Activated naive CD4-positive, alpha-beta T cell treated with anti-CD3 and anti-CD28 coated beads, Interleukin-2, amount 50 U/mL, for 24 hours (primary cell): Measurements from ENCODE around the gene MGAT5.
"Not testable (repeated sequence)": the region's sequence is repeated elsewhere in the genome, so short reads cannot be mapped to it uniquely, and the experiment has no call there.

Experiments
- H3K27ac Mint-ChIP-seq: one replicate; pipeline ENCODE4 v1.8.0; 2021; ENCODE audit warnings: mild to moderate bottlenecking, mixed read lengths
- H3K27me3 Mint-ChIP-seq: one replicate; pipeline ENCODE4 v1.8.0; 2021; ENCODE audit warnings: mixed read lengths
- H3K36me3 Mint-ChIP-seq: one replicate; pipeline ENCODE4 v1.8.0; 2021; ENCODE audit warnings: mixed read lengths
- H3K4me1 Mint-ChIP-seq: one replicate; pipeline ENCODE4 v1.8.0; 2021; ENCODE audit warnings: mixed read lengths
- H3K4me3 Mint-ChIP-seq: one replicate; pipeline ENCODE4 v1.8.0; 2021; ENCODE audit warnings: mild to moderate bottlenecking, mixed read lengths
- H3K9me3 Mint-ChIP-seq: one replicate; pipeline ENCODE4 v1.8.0; 2021; ENCODE audit warnings: mixed read lengths

The MGAT5 gene

DNA sequence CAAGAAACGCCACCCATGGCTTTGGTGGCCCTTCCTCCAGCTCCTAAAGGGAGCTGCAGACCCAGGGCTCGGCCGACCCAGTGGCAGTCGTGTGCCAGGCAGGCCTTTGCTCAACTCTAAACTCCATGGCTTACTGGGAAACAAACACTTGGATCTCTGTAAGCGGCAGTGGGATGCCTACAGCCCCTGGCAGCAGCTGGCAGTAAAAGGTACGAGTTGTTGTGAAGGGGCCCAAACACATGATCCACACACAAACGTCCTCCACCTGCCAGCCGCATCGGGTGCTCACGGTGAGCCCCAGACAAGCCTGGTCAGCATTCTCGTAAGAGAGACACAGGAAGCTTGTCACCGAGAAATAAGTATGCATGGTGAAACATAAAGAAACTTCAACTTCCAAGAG, 214.9 kb downstream of the MGAT5 start:
- H3K27ac Mint-ChIP-seq: peak overlapping the region; percentile 77
- peaks cover 4% of the 10 kb centered on the region for H3K9me3 Mint-ChIP-seq
- H3K4me3 Mint-ChIP-seq: peak overlapping the region; percentile 52
- H3K27me3 Mint-ChIP-seq: peaks cover 2% of the 10 kb centered on the region
- peaks cover 29% of the 10 kb centered on the region for H3K4me1 Mint-ChIP-seq
- no peaks in the 10 kb centered on the region for H3K36me3 Mint-ChIP-seq

GRCh38 chr2:134469516-134470115, 215.7 kb downstream of the MGAT5 start:
- H3K4me1 Mint-ChIP-seq: peaks cover 29% of the 10 kb centered on the region
- H3K27me3 Mint-ChIP-seq: peaks cover 2% of the 10 kb centered on the region
- H3K4me3 Mint-ChIP-seq: no peak overlapping the region
- no peaks in the 10 kb centered on the region for H3K36me3 Mint-ChIP-seq
- H3K27ac Mint-ChIP-seq: no peak overlapping the region
- peaks cover 4% of the 10 kb centered on the region for H3K9me3 Mint-ChIP-seq

DNA sequence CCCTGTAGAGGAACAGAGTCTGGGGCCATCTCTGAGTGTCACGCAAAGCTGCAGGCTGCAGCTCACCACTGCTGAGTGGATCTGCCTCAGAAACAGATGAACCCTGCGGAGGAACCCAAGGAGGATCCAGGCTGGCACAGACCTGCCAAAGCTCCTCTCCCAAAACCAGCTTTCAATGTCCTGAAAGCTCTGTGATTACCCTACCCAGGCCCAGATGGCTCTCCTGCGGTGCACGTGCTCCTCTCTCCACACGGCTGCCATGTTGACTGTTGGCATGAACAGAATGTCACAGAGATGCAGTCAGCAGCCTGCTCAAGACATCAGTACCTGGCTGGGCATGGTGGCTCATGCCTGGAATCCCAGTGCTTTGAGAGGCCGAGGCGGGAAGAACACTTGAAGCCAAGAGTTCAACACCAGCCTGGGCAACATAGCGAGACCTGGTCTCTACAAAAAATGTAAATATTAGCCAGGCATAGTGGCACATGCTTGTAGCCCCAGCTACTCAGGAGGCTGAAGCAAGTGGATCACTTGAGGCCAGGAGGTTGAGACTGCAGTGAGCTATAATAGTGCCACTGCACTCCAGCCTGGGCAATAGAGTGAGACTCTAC, 216.8 kb downstream of the MGAT5 start:
- peaks cover 29% of the 10 kb centered on the region for H3K4me1 Mint-ChIP-seq
- H3K9me3 Mint-ChIP-seq: peaks cover 4% of the 10 kb centered on the region
- no peak overlapping the region for H3K27ac Mint-ChIP-seq
- H3K36me3 Mint-ChIP-seq: no peaks in the 10 kb centered on the region
- peak overlapping the region; percentile 26 for H3K4me3 Mint-ChIP-seq
- peaks cover 2% of the 10 kb centered on the region for H3K27me3 Mint-ChIP-seq

- H3K4me1 Mint-ChIP-seq, H3K36me3 Mint-ChIP-seq: not testable (repeated sequence)
Observed at GRCh38 chr2:134476982-134477381, 223.1 kb downstream of the MGAT5 start.

DNA sequence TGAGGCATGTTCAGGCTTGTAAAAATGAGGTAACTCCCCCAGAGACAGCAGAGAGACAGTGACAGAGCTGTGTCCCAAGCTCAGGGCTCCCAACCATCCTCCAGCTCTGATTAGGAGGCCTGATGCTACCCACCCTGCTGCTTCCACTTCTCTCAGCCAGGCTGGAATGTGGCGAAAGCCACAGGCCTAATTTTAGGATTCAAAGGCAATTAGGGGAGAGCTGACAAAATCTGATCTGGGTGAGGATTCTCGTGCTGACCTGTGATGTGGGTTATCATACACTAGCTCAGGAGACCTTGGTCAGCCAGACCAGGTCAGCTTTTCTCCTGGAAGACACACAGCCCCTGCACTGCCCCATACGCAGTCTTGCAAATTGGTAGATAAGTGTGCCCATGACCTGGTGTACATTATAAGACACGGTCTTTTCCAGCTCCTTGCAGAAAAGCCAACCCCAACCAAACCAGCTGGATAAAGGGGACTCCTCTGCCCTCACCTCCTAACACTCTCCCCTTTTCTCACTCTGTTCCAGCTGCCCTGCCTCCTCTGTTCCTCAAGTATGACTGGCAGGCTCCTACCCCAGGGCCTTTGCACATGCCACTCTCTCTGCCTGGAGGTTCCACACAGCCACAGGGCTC, 225.9 kb downstream of the MGAT5 start:
- Mint-ChIP-seq H3K27ac (no peak overlapping the region), H3K4me3 (no peak overlapping the region), H3K36me3 (no peaks in the 10 kb centered on the region), H3K9me3 (no peaks in the 10 kb centered on the region), H3K4me1 (no peaks in the 10 kb centered on the region), H3K27me3 (peaks cover 1% of the 10 kb centered on the region)

More at GRCh38 chr2:134476982-134477381, 223.1 kb downstream of the MGAT5 start:
- not testable (repeated sequence) for H3K9me3 Mint-ChIP-seq, H3K4me3 Mint-ChIP-seq, H3K27me3 Mint-ChIP-seq, H3K27ac Mint-ChIP-seq

- Mint-ChIP-seq H3K9me3 (no peaks in the 10 kb centered on the region), H3K4me3 (no peak overlapping the region), H3K27ac (no peak overlapping the region), H3K36me3 (no peaks in the 10 kb centered on the region), H3K27me3 (peaks cover 1% of the 10 kb centered on the region), H3K4me1 (no peaks in the 10 kb centered on the region)
Observed at GRCh38 chr2:134482131-134482723, 228.4 kb downstream of the MGAT5 start.

DNA sequence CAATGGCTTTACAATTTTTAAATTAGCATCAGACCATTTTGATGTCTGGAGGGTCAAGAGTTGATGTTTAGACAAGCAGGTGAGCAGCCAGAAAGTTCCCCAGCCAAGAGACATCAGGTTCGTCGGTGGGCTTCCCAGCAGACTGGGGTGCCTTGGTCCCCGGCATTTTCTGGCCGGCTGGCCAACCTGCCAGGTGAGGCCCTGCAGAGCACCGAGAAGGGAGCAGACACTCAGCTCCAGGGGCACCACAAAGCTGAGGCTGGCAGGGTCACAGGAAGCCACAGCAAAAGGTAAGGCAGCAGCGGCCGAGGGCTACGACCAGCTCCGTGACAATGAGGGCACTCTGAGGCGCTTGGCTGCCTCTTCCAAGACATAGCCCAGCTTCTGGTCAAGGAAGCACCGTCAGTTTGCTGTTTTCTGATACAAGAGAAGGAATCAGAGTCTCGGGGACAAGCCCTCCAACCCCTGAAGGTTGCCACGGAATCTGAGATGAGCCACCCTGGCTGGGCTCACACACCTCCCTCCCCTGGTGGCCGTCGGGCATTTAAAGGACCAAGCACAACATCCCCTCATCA, 229.0 kb downstream of the MGAT5 start:
- peaks cover 1% of the 10 kb centered on the region for H3K27me3 Mint-ChIP-seq
- H3K9me3 Mint-ChIP-seq: no peaks in the 10 kb centered on the region
- H3K4me1 Mint-ChIP-seq: no peaks in the 10 kb centered on the region
- H3K36me3 Mint-ChIP-seq: no peaks in the 10 kb centered on the region
- no peak overlapping the region for H3K4me3 Mint-ChIP-seq
- no peak overlapping the region for H3K27ac Mint-ChIP-seq

GRCh38 chr2:134489732-134490384, 236.0 kb downstream of the MGAT5 start:
- Mint-ChIP-seq H3K4me3 (no peak overlapping the region), H3K9me3 (no peaks in the 10 kb centered on the region), H3K27ac (no peak overlapping the region), H3K36me3 (no peaks in the 10 kb centered on the region), H3K4me1 (peaks cover 4% of the 10 kb centered on the region), H3K27me3 (peaks cover 2% of the 10 kb centered on the region)

DNA sequence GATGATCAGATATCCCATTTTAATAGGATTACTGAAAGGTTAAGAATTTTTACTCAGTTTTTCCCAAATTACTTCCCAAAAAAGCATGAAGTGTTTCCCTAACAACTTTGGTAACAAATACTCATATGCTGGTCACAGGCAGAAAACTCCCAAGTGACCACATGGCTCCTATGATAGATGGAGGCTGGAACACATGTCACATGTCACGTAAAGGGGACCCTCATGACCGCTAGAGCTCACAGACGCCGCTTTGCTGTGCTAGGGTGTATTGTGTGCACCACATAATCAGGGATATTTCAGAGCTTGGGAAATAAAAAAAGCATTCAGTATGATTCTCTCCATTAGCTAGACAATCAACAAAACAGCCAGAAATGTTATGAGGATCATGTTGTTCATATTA, 236.7 kb downstream of the MGAT5 start:
- no peaks in the 10 kb centered on the region for H3K9me3 Mint-ChIP-seq
- H3K4me3 Mint-ChIP-seq: no peak overlapping the region
- H3K27me3 Mint-ChIP-seq: peaks cover 2% of the 10 kb centered on the region
- no peaks in the 10 kb centered on the region for H3K36me3 Mint-ChIP-seq
- H3K4me1 Mint-ChIP-seq: peaks cover 4% of the 10 kb centered on the region
- H3K27ac Mint-ChIP-seq: no peak overlapping the region

GRCh38 chr2:134491022-134491421, 237.2 kb downstream of the MGAT5 start:
- H3K4me3 Mint-ChIP-seq: no peak overlapping the region
- no peaks in the 10 kb centered on the region for H3K36me3 Mint-ChIP-seq
- H3K27me3 Mint-ChIP-seq: peaks cover 2% of the 10 kb centered on the region
- no peak overlapping the region for H3K27ac Mint-ChIP-seq
- peaks cover 4% of the 10 kb centered on the region for H3K4me1 Mint-ChIP-seq
- no peaks in the 10 kb centered on the region for H3K9me3 Mint-ChIP-seq

DNA sequence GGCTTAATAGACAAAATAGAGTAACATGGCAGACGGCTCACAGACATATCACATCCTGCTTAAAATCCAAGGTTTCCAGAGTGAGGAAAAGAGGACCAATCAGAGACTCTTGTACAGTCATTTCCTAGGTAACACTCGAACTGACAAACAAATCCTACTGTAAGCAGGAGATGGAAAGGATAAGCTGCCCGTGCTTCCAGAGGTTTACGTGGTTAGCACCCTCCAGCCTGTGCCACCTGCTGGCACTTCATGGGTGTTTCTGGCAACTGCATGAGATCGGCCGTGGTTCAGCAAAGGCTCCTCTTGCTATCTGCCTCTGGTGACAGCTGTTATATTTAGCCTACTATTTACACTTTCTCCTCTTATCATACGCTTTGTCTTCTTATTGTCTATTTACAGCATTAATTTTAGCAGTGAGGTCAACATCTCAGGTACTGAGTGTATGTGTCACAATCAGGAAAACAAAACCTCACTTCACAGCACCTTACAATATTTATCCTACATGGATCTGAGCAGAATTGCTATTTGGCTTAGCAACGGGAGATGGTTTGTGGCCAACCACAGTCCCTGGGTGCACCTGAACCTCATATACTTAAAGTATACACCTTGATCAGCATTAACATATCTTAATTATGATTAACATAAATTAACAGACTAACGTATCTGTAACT, 238.0 kb downstream of the MGAT5 start:
- Mint-ChIP-seq H3K4me3 (no peak overlapping the region), H3K9me3 (no peaks in the 10 kb centered on the region), H3K27me3 (peaks cover 2% of the 10 kb centered on the region), H3K36me3 (no peaks in the 10 kb centered on the region), H3K4me1 (peaks cover 4% of the 10 kb centered on the region), H3K27ac (no peak overlapping the region)

DNA sequence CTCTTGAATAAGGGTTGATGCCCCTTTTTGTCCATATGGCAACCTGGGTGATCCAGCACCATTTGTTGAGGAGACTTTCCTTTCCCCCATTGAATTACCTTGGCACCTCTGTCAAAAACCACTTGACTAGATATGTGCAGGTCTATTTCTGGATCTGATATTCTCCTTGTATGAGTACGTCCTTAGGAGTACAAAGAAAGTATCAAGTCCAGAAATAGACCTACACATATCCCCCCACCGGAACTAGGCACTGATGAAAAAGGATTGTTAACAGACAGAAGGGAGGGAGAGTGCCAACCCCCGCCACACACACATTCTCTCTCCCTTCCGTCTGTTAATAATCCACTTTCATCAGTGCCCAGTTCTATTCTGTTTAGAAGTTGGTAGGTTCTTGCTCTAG, 239.9 kb downstream of the MGAT5 start:
- Mint-ChIP-seq H3K9me3 (no peaks in the 10 kb centered on the region), H3K4me1 (peaks cover 4% of the 10 kb centered on the region), H3K27me3 (peaks cover 2% of the 10 kb centered on the region), H3K4me3 (no peak overlapping the region), H3K36me3 (no peaks in the 10 kb centered on the region), H3K27ac (no peak overlapping the region)

DNA sequence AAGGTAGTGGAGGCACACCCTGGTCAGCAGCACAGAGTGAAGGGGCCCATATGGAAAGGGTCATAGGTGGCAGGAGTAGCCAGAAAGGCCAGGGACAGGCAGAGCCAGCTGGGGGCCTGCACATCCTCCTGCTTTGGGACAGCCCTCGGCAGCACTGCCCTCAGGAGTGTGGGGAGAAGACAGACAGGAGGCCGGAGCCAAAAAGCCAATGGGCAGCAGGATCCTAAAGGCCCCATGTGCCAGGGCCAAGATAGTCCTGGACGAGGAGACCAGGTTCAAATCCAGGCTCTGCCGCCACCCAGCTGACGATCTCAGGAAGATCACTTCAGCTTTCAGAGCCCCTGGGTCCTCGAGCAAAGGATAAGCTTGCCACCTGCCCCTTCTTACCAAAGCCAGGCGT, 244.8 kb downstream of the MGAT5 start:
- Mint-ChIP-seq H3K27me3 (no peaks in the 10 kb centered on the region), H3K4me3 (no peak overlapping the region), H3K9me3 (no peaks in the 10 kb centered on the region), H3K36me3 (no peaks in the 10 kb centered on the region), H3K4me1 (no peaks in the 10 kb centered on the region), H3K27ac (no peak overlapping the region)

GRCh38 chr2:134499307-134499926, 245.5 kb downstream of the MGAT5 start:
- no peaks in the 10 kb centered on the region for H3K36me3 Mint-ChIP-seq
- H3K27me3 Mint-ChIP-seq: no peaks in the 10 kb centered on the region
- H3K4me1 Mint-ChIP-seq: no peaks in the 10 kb centered on the region
- no peak overlapping the region for H3K4me3 Mint-ChIP-seq
- H3K9me3 Mint-ChIP-seq: no peaks in the 10 kb centered on the region
- no peak overlapping the region for H3K27ac Mint-ChIP-seq
